HG03039 (cell line): Measurements from ENCODE around the gene FLT3.
"Not testable (repeated sequence)": the region's sequence is repeated elsewhere in the genome, so short reads cannot be mapped to it uniquely, and the experiment has no call there.

Experiments
- ATAC-seq: cut with Tn5 transposase; IDR thresholded peaks from one replicate; pipeline ENCODE4 v1.9.1; 2021; ENCODE audit warnings: mild to moderate bottlenecking, moderate library complexity; ENCODE audit not compliant: unreplicated experiment

FLT3 gene

DNA sequence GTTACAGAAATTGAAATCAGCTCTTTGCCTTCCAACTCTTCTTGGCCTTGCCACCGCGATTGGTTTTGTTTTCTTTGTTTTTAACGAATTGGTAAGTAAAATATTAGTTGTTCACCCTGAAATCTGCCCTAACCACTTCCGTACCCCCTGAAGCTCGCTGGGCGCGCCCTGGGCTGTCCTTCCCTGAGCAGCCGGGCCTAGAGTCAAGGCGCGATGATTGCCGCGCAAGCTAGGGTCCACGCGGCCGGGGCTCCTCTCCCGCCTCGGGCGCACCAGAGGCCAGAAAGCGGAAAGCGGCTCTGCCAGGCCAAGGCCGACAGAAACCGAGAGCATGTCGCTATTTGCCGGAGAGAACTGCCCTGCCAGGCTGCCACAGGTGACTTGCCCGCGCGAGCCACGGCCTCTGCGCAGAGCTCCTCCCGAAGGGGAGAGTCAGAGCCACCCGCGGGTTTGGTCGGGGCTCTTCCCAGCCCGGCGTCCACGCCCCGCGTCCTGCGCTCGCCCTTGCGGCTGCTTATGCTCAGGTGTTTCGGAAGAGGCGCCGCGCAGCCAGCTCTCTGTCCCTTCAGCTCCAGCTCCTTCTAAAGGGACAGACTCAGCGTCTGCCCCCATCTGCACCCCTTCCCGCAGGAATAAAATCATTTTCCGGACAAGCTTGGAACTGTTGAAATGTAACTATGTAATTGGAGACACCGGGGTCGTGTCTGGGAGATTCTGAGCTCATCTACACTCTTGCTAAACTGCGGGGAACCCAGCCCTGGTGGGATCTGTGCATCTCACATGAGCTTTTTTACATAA, 124.6 kb downstream of the FLT3 start:
- no peak for ATAC-seq

DNA sequence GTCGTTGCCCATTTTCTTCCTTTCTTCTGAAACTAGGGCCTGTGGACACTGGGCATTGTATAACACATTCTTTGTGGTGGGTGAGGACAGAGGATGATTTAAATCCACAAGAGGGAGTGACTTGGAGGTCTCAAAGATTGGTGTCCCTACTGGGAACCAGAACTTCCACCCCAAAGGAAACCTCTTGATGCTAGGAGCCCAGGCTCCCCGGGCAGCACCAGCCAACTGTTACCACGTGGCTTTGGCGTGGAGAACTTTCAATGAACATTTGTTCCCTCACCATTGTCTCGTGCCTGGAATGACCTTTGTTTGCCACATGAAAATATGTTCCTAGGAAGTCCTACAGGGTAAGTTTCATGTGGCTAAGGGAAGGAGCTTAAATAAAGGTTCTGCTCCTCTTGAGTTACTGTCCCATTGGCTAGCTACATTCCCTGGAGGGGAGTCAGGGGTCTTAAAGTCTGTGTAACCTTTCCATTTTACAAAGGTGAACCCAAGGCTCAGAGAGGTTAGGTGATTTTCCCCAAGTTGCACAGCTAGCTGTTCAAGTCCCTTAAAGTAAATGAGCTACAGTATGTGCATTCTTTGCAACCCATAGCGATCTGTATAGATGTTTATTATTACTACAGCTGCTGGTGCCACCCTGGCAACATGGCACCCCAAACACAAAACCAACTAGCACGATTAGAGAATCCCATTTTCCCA, 126.3 kb downstream of the FLT3 start:
- no peak for ATAC-seq

DNA sequence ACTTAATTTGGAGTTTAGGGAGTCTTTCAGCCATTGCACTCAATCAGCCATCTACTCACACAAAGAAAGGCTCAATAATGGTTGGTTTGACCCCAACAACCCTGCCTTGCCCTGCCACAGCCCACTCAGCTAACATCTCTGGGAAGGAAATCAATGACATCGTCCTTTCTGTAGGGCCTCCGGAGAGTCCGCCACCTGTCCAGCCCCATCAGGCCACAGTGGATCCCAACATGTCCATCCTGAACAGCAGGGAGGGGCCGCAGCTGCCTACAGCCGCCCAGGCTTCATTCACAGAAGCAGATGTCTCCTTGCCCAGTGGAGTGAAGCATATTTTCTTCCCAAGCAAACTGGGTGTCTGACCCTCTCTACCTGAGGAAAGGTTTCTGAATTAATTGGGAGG, 127.1 kb downstream of the FLT3 start:
- no peak for ATAC-seq

DNA sequence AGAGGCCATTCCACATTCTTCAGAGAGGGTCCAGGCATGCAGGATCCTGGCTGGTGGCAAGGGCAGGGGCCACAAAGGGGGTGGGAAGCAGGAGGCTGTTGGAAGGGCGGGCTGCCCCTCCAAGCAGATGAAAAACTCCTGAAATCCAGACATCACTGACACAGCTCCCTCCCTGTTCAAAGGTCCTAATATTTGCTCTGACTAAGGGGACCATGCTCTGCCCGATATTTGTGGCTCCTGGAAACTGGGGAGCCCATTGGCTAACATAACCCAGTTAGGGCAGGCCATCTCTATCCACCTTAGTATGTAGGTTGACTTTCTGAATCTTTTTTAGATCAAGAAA, 127.9 kb downstream of the FLT3 start:
- ATAC-seq, result no peak

DNA sequence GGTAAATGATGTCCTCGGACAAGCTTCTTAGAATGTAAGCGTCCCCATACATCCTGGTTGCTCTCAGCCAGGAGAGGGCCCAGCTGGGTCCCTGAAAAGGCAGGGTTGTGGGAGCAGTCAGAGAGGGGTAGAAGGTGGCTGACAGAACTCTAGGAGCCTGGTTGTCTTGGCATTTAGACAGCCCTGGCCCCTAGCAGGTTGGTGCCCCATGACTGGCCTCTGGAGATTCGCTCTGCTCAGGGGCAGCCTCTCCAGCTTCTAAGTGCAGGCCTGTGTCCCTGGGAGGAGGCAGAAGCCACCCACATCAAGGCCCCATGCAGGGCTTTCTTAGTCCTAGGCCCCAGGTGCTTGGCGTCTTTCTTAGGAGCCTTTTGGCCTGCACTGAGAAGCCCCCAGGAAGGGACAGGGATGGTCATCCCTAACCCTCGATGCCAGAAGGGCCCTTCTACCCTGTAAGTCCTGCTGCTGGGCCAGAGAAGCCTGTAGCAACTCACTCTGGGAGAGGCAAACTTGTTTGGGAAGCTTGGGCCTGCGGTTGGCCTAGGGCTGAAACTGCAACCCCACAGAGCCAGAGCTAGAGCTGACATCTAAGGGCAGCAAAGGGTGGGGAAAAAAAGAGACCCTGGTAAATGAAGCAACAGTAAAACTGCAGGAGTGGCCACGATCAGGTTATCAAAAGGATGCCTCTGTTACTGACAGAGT, 128.4 kb downstream of the FLT3 start:
- ATAC-seq, result no peak

DNA sequence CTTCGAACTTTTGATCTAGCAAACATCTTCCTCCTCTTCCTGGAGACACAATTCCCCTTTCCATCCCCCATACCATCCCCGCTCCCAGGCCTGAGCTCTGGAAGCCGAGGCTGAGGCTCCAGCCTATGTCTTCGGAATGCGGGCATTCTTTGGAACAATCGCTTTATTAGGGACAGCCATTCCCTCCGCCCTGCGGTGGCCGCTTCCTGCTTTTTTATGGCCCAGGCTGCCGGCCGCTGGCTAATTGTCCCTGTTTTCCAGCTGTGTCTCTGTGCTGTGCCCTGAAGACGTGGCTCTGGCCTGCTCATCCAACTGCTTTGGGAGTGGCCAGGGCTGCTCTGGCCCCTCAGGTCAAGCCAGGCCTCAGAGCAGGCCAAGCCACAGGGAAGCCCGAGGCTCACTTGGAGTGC, 129.1 kb downstream of the FLT3 start:
- ATAC-seq, result no peak

DNA sequence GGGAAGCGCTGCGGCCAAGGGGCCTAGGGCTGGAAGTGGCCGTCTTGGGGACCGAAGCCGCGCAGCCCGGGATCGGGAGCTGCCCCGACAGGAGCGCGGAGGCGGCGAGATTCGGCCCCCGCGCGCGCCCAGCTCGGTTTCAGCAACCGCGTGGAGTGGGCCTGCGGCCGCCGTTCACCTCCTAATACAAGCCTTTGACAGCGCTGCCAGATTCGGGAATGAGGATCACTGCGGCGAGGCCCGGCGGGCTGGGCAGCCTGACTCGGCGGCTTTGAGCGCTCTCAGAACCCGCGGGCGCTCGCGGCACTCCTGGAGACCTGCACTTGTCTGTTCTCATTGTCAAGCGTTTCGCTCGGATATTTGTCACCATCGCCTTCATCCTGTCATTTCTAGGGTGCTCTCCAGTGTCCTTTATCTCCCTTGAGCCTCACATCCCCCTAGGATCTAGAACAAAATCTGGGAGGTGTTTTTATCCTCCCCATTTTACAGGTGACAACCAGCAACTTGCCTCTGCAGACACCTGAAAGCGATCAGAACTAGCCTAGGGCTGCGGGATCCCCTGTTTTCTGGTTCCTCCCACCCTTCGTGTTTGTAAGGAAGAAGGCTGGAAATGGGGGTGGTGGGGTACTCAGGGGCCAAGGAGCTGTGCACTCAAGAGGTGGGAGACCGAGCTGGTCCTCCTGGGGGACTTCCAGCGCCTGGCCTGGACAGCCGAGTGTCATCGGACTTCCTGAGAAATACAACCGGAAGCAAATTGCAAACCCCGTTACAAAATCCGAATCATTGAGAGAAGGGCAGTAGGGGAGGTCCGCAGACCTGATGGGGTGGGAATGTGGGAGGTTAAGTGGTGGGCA, 129.8 kb downstream of the FLT3 start:
- no peak for ATAC-seq

DNA sequence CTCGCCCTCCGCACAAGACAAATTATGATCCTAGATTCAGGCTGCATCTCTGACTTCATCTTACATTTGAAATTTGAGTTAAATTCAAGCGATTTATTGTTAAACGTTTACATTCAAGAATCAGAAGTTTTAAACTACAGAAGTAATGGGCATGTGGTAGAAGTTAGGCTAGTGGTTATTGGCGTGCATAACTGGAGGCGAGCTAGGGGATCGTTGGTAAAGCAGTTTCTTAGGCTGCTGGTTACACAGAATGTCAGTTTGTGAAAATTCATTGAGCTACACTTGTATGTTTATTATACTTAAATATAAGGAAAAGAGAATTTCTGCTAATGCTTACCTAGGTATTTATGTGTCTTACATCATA, 130.5 kb downstream of the FLT3 start:
- ATAC-seq, result no peak

DNA sequence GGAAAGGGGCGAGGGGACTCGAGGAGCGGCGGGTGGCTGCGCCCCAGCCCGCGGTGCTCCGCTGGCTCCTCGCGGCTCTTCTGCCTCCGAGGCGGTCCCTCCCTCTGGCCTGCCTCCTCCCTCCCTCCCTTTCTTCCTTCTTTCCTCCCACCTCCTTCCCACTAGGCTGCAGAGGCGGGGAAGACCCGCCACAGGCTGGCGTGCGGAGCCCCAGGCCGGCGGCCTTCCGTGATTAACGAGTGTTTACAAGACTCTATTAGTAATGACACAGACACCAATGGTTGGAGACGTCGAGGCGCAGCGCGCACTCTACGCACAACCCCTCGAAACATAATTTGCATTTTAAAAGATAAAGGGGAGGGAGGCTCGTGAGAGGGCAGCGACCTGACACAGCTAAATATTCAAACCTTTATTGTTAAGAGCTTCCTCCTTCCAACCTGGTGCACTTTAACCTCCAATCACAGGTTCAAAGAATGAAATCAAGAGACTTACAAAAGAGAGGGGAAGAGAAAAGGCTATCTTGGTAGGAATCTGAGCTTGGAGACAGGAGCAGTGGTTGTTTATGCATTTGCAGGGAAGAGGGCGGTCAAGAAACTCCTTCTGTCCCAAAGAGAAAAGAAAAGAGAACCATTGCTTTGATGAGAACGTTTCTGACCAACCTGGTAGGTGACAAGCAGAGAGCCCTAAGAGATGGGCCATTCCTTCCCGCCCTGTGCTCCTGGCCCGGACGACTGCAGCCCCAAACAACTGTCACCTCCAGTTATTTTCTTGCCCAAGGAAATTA, 131.1 kb downstream of the FLT3 start, which contains the start of gene CDX2:
Gene CDX2, minus strand, starts transcription at position 234 of the 784 bp plus-strand sequence. CDS start 309 bp downstream, outside the sequence.
- no peak for ATAC-seq

DNA sequence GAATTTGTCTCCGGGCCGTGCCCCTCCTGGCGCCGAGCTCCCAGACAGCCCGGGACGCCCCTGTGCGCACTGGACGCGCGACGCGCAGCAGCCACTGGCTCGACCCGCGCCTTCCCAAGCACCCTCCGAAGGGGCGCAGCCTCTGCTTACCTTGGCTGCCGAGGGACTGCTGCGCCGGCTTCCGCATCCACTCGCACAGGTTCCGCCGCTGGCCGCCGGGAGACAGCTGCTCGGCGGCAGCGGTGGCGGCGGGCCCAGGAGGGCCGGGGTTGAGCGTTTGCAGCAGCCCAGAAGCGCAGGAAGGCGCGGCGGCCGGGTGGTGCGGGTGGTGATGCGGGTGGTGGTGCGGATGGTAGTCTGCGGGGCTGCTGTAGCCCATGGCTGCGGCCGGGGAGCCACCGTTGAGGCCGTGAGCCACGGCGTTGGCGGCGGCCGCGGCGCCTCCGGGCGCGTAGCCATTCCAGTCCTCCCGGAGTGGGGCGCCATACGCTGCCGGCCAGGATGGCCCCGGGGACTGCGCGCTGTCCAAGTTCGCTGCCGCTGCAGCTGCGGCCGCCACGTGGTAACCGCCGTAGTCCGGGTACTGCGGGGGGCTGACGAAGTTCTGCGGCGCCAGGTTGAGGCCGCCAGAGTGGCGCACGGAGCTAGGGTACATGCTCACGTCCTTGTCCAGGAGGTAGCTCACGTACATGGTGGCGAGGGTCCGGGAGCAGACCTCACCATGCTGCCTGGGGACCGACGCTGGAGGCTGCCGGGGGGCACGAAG, 131.9 kb downstream of the FLT3 start:
- ATAC-seq, result no peak

DNA sequence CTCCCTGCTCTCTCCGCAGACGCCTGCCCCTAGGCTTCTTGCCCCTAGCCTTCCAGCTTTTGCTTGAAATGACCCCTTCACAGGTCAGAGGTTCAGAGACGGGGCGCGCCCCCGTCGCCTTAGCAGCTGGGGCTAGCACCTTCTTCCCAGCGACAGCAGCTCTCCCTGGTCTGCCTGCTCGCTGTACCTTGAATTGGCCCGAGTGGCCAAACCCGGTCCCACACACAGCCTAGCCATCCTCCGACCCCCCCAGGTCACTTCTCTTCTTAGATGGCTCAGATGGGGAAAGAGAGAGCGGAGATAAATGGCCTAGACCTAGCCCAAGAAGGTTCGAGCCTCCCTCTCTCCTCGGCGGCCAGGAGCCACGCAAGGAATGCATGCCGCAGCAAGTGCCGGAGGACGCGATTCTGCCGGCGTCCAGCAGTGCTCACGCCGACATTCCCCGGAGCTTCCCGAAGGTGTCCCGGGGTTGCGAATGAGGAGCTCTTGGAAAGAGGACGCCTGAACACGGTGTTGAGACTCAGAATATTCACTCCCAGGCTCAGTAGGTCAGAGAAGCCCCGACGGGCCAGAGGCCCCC, 132.6 kb downstream of the FLT3 start:
- no peak for ATAC-seq

DNA sequence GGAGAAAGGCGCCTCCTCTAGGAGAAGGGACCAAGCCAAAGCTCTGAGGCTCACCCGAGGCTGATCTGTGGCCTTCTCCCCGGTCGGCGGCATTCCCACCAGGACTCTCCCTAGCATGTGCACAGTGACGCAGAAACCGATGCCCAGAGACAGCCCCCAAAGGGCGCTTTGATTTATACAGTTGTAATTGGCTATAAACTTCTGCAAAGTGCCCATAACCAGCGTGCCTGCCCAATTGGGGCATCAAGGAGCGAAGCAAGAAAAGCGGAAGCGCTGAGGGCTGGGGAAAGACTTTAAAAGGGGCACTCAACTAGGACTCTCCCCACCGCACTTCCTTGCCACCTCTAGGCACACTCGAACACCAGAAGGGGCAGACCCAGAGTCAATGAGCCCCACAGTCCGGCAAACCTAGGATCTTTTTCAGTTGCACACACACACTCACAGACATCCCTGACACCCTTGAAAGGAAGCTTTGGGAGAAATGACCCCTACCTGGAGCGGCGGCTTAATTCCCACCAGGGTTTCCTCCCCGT, 133.1 kb downstream of the FLT3 start:
- no peak for ATAC-seq

DNA sequence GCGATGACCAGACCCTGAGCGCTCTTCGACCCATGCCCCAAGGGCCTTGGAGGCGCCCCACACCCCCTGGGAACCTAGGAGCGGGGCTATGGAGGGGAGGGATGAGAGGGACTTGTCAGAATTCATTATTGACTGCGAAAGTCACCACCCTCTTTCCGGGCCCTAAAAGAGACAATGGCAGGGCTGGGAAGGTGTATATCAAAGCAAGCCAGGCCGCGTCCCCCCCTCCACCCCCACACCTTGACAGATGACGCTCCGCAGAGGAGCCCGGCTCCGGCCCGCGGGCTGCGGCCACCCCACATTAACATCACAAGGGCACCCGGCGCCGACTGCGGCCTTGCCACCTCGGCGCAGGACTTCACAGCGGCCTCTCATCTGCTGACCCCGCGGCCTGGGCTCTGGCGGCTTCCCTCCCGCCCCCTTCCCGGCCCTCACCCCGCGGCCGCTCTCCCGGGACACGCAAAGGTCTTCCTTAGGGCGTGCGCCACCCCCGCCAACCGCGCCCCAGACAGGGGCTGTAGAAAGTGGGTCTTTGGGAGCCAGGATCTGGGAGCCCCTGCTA, 133.7 kb downstream of the FLT3 start:
- no peak for ATAC-seq

DNA sequence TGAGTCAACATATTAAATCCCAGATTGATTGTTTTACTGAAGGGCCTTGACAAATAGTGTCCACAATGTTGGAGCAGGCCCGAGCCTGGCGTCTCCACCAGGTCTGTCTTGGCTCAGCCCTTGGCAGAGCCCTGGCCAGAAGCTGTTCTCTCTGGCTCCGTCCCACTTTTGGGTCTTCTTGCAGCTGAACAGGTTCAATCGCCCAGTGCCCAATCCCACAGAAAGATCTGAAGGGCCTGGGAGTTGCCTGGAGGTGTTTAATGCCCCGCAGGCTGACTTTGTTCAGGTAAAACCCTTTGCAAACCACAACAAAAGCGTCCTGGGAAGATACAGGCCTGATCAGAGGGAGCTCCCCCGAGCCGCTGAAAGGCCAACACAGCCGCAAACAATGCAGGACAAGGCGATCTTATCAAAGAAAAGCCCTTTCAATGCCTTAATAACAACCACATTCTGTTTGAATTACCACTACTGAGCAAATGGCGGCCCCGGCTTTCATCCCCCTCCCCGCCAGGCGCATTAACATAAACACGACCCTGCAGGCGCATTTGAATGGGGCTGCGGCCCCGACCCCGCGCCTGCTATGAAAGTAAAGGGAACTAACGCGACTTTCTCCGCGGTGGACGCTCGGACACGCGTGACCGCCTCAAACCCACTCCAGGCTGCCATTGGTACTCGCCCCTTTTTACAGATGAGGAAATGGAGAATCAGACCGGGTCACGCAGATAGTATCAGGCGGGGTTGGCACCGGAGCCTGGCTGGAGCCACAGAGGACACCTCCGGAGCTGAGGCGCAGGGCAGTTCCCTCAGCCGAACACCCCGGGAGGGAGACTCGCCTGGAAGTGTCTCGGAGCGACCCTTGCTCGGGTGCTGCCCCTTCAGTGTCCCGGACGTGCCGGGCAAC, 134.4 kb downstream of the FLT3 start:
- ATAC-seq, result no peak

DNA sequence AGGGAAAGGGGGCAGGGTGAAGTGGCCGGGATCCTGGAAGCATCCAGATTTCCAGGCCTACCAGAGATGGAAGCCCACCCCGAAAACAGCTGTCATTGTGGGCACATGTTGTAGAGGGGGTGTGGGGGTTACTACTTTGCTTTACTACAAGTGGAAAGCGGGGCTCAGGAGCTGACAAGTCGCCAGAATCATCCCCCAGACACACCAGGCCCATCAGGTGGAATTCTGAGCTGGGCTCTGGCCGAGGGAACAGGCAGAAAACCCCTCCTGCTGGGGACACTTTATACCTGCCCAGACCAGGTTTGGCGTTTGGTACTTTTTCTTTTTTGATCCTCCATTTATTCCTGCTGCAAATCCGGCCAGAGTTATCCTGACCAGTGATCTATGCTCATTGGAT, 135.0 kb downstream of the FLT3 start:
- no peak for ATAC-seq

DNA sequence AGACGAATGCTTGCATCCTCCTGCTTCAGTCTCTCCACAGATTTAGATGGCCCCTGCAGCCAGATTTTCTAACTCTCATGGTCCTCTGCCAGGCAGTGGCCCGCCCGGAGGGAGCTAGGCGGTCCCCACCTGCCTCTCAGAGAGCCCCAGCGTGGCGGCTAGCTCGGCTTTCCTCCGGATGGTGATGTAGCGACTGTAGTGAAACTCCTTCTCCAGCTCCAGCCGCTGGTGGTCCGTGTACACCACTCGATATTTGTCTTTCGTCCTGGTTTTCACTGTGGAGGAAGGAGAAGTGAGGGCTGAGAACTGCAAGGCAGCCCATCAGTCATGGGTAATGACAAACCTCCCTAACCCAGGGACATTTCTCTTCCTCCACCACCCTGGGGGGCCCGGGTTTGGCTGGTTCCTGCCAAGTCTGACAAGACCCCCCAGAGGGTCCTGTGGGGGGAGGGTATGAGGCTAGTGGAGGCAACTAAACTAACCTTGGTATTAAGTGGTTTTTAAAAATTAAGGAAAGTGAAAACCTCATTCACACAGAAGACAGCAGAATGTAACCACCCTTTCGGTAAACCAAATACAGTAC, 135.5 kb downstream of the FLT3 start:
- no peak for ATAC-seq

DNA sequence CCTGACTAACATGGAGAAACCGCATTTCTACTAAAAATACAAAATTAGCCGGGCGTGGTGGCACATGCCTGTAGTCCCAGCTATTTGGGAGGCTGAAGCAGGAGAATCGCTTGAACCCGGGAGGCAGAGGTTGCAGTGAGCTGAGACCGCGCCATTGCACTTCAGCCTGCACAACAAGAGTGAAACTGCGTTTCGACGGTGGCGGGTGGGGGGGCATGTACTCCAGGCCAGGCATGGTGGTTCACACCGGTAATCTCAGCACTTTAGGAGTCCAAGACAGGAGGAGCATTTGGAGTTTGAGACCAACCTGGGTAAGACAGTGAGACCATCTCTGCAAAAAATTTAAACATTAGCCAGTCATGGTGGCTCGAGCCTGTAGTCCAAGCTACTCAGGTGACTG, 136.2 kb downstream of the FLT3 start:
- not testable (repeated sequence) for ATAC-seq
